Measurements from ENCODE around the gene NOBOX.
"Not testable (repeated sequence)": the region's sequence is repeated elsewhere in the genome, so short reads cannot be mapped to it uniquely, and the experiment has no call there.

The NOBOX gene

DNA sequence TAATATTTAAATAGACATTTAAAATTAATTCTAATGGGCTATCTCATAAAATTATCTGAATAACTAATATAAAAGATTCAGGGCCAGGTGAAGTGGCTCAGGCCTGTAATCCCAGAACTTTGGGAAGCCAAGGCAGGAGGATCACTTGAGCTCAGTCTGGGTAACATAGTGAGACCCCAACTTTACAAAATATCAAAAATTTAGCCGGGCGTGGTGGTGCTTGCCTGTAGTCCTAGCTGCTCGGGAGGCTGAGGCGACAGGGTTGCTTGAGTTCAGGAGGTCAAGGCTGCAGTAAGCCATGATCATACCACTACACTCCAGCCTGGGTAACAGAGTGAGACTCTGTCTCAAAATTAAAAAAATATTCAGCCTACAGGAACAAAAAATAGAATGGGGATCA is 12.5 kb downstream of the NOBOX start:
- DNase-seq: no peak

DNA sequence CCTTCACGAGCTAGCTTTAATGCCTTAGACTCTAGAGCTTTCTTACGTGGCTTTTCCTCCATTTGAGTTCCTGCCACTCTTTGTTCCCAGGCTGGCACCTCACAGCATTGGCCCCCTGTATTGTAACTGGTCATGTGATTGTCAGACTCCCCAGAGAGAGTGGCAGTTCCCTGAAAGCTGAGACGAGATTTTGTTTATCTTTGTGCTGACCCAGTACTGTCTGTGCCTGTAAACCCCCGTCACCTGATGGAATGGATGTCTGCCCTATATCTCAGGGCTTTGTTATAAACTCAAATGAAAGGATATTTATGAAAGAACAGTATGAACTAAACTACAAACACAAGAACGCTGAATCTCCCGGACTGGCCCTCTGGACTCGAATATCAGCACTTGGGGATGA is 13.0 kb downstream of the NOBOX start:
- DNase-seq: no peak

DNA sequence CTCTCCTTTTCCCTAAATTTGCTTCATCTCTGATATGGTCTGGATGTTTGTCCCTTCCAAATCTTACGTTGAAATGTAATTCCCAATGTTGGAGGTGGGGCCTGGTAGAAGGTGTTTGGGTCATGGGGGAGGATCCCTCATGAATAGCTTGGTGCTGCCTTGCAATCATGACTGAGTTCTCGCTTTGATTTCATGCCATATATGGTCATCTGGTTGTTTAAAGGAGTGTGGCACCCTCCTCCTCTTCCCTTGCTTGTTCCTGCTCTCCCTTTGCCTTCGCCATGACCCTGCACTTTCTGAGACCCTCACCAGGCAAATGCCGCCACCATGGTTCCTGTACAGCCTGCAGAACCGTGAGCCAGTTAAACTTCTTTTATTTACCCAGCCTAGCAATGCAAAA is 14.5 kb downstream of the NOBOX start:
- DNase-seq: no peak

DNA sequence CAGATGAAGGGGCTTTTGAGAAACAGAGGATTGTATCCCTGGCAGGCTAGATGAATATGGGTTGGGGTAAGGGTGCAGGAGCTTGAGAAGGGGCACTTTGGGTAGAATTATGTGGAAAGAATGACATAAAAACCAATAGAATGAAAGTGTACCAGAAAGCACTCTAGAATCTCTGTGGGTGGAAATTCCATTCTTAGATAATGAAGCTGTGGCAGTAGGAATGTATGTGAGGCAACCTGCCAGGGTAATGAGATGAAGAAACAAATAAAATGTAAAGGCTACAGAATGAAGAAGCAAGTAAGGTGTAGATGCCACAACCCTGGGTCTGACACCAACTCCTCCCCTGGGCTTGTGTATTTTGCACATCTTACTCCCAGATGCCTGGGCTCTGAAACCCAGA is 16.8 kb downstream of the NOBOX start:
- no peak for DNase-seq

DNA sequence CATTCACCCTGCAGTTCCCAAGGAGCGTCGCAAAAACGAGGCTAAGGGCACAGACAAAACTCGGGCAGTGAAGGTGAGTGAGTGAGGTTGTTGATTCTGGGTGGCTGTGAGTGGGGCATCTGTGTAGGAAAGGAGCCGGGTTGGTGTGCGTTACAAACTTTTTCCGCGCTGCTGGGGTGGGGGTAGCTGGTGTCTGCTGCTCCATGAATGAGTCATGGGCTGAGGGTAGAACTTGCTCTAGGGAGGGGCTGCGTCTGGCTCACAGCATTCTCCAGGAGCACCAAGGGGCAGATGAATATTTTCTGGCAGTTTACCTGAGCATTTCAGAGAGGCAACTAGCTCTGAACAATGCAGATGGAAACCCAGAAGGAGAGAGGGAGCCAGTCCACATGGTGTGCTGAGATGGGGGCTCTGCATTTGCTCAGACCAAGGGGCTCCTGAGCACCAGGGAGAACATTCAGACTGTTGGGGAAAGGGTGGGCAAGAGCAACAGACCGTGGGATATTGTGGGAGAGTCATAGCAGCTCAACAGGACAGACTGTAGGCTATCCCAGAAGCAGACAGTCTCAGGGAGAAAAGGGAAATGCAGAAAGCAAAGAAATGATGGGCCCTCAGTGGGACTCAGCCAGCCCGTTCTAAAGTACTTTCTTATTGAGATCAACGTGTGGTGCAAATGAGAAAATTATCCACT is 18.8 kb downstream of the NOBOX start:
- no peak for DNase-seq

- DNase-seq: no peak
Observed at GRCh38 chr7:144384071-144384470, 19.4 kb downstream of the NOBOX start.

DNA sequence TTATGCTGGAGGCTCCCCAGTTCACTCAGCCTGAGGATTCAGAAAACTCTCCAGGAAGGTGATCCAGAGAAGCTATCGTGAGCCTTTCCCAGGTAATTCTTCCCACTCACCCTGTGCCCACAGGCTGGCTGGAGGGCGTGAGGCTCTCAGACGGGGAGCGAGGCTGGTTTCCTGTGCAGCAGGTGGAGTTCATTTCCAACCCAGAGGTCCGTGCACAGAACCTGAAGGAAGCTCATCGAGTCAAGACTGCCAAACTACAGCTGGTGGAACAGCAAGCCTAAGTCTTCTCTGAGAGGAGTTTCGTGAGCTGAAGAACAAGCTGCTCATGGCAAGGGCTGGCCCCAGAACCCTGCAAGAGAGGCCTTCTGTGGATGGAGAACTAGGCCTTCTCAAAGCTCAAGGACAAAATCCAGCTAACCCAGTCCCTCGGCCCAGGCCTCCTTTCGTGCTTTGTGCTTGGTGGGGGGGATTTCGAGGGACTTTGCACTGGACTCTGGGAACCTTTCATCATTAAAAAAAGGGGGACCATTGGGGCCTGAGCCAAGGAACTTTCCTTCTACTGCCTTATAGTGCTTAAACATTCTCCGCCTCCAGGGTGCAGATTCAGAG is 23.6 kb downstream of the NOBOX start:
- no peak for DNase-seq

GRCh38 chr7:144378651-144379050 is 24.8 kb downstream of the NOBOX start:
- no peak for DNase-seq

DNA sequence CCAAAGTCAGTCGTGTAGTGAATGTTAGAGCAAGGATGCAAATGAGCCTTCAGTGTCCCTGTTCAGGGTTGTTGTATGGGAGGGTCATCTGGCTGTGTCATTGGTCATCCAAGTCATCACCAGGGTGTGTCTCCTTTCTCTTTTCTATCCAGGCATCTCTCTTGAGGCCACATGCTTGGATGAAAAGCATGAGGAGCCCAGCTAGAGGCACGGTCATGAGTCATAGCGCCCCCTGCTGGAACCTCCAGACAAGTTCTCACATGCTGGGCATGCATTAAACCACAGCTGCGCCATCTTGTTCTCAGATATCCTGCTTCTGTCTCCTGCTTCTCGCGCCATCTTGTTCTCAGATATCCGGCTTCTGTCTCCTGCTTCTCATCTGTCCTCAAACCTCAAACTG is 34.3 kb downstream of the NOBOX start:
- DNase-seq: not testable (repeated sequence)

DNA sequence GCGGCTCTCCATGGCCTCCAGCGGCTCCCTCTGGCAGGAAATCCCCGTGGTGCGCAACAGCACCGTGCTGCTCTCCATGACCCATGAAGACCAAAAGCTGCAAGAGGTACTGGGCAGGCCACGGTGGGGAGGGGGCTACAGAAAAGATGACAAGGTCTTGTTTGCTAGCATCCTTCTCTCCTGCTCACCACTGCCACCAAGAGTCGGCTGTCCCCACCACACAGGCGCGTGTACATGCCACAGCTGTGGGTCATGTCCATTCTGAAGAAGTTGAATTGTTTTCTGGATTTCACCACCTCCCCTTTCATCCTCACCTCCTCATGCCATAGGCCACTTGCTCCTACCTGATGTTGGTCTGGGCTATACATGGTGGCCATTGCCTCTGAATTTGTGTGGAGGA is 36.2 kb downstream of the NOBOX start:
- DNase-seq: not testable (repeated sequence)

GRCh38 chr7:144365523-144365922 is 38.0 kb downstream of the NOBOX start:
- DNase-seq: not testable (repeated sequence)

DNA sequence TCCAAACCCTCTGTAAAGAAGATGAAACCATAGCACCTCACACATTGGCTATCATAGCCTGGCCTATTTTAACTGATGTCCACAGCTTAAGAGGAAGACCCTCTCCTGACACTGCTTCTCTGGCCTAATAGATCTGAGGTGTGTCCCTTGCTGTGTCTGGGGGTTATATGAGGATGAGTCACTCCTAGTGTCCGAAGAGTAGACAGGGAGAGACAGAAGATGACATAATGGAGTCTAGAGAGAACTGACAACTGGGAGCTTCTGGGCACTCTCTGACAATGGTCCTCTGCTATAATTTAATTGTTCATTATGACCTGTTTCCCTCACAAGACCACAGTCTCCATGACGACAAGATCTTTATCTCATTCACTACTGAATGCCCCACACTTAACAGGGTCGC is 41.4 kb downstream of the NOBOX start:
- DNase-seq: not testable (repeated sequence)

DNA sequence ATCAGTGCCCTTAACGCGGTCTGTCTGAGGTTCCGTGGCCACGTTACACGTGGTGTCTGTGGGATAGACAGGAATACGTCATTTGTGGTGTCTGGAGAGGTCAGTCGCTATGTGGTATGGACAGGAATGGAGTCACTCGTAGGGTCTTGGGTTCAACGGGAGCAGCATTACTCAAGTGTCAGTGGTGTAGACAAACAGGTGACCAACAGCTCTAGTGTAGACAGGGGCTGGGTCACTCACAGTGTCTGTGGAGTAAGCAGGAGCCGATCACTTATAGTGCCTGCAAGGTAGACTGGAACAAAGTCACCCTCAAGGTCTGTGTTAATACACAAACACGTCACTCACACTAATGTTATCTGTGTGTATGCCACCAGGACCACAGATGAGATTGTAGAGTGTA is 46.6 kb downstream of the NOBOX start:
- not testable (repeated sequence) for DNase-seq

DNA sequence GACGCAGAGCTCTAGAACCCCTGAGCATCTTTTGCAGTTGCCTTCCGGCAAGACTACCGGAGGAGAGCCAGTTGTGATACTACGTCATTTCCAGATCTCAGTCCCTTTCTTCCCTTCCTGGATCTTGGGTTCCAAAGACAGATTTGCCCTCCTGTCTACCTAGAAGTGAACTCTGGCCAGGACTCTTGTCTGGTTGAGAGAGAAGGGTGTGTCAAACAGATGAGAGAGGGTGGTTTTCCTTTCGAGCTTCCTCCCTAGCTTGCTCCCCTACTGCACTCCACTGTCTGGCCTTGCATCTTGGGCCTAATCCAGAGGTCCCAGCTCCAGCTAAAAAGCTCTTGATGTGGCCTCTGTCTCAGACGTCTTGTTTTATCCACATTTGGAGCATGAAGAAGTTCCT is 47.3 kb downstream of the NOBOX start:
- DNase-seq: not testable (repeated sequence)

DNA sequence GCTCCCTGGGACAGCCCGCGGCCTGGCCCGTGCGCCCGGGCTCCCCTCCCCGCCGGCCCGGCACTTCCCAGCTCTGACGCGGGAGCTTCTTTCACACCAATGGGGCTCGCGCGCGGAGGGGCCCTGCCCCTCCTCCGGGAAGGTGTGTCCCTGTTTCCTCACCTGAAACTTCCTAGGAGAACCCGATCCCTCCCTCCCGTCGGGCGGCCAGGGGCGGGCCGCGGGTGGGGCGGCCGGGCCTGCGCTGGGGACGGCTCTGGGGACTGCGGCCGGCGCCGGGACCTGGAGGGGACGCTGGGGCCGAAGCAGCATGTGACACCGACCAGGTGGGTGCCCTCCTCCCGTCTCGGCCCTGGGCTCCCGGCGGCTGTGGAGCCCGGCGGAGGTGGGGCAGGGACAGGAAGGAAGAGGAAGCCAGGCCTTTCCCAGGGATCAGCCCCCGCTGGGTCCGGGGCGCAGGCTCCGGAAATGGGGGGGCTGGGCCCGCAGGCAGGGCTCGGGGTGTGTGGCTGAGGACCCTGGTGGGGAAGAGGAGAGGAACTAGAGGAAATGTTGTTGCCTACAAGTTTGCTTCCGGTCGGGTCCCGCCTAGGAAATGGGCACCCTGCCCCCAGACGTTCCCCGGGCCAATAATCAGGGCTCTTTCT is 48.2 kb downstream of the NOBOX start, which contains the start of gene ARHGEF5:
Gene ARHGEF5 (plus strand): TSS at position 227 of the 647 bp plus-strand sequence. CDS start 7,268 bp downstream, outside the sequence.
- DNase-seq: not testable (repeated sequence)

- not testable (repeated sequence) for DNase-seq
Observed at GRCh38 chr7:144351667-144352066, 51.8 kb downstream of the NOBOX start.

- DNase-seq: not testable (repeated sequence)
Observed at GRCh38 chr7:144348625-144349024, 54.9 kb downstream of the NOBOX start.
